HUES64 (cell line): Measurements from ENCODE around the gene BTF3.

ENCODE experiments used
- H3K27ac ChIP-seq: 2 replicates; pipeline ENCODE4 v1.7.0; 2013; ENCODE audit warnings: low read depth, low read length, inconsistent platforms
- H3K27me3 ChIP-seq: 2 replicates; pipeline ENCODE4 v1.6.1; 2013; ENCODE audit warnings: mild to moderate bottlenecking, low read length; ENCODE audit not compliant: insufficient read depth
- H3K36me3 ChIP-seq: 2 replicates; pipeline ENCODE4 v1.6.1; 2013; ENCODE audit warnings: mild to moderate bottlenecking, low read length; ENCODE audit not compliant: insufficient read depth
- H3K4me1 ChIP-seq: 2 replicates; pipeline ENCODE4 v1.6.1; 2013; ENCODE audit warnings: mild to moderate bottlenecking, low read length, moderate library complexity; ENCODE audit not compliant: insufficient read depth
- H3K4me3 ChIP-seq: 2 replicates; pipeline ENCODE4 v1.5.1; 2013; ENCODE audit warnings: mild to moderate bottlenecking, low read length, moderate library complexity
- H3K9ac ChIP-seq: 2 replicates; pipeline ENCODE4 v1.6.1; 2013; ENCODE audit warnings: mild to moderate bottlenecking, low read depth, low read length
- H3K9me3 ChIP-seq: 2 replicates; pipeline ENCODE4 v1.6.1; 2013; ENCODE audit warnings: low read depth, low read length; ENCODE audit not compliant: insufficient read depth
- WGBS: fragments of 150-250, 120-280 bp; methylation state at CpG from one replicate; pipeline ENCODE4 v1.1.7; 2013; ENCODE audit warnings: missing lambda C conversion rate; 5-methylcytosine and 5-hydroxymethylcytosine counted together

BTF3 gene

GRCh38 chr5:73545403-73545779, 47.1 kb downstream of the BTF3 start:
- Histone ChIP-seq H3K4me1 (peaks cover 6% of the 10 kb centered on the region; the same call in 1 of the 2 replicates), H3K4me3 (no peak overlapping the region), H3K36me3 (no peaks in the 10 kb centered on the region), H3K27ac (no peak overlapping the region), H3K9me3 (no peaks in the 10 kb centered on the region), H3K9ac (no peak overlapping the region), H3K27me3 (no peaks in the 10 kb centered on the region)
- WGBS = 100% methylated on average over 1 of the region's 1 CpG

- Histone ChIP-seq H3K4me1 (no peaks in the 10 kb centered on the region), H3K9ac (no peak overlapping the region), H3K27me3 (no peaks in the 10 kb centered on the region), H3K9me3 (no peaks in the 10 kb centered on the region), H3K27ac (no peak overlapping the region), H3K36me3 (peaks cover 24% of the 10 kb centered on the region), H3K4me3 (no peak overlapping the region)
- WGBS = 100% methylated on average over 1 of the region's 1 CpG
These were observed 51.8 kb downstream of the BTF3 start for GRCh38 chr5:73550016-73550415.

- H3K4me1 ChIP-seq = no peaks in the 10 kb centered on the region
- no peaks in the 10 kb centered on the region for H3K9me3 ChIP-seq
- peaks cover 37% of the 10 kb centered on the region for H3K36me3 ChIP-seq
- no peak overlapping the region for H3K4me3 ChIP-seq
- H3K27me3 ChIP-seq = no peaks in the 10 kb centered on the region
- no peak overlapping the region for H3K27ac ChIP-seq
- H3K9ac ChIP-seq = no peak overlapping the region
These were observed 54.4 kb downstream of the BTF3 start for GRCh38 chr5:73552642-73553041.
